ENCODE data around the gene WHRN. TPM values are rescaled to one million over a fixed set of nuclear protein-coding genes. Genes with fewer than 3 reads are reported as not detected.
A peak's percentile ranks its signal among the peaks of the same experiment; 100 is the strongest.

WHRN gene
- total RNA-seq, 1 experiment from 2014 or later = 4.4 TPM

GRCh38 chr9:114384836-114385396, 120.4 kb downstream of the WHRN start:
- no peaks in the 10 kb centered on the region for H3K27me3 ChIP-seq (ENCODE audit: control insufficient read depth, insufficient read depth, low read length)
- no peaks in the 10 kb centered on the region for H3K36me3 ChIP-seq (replicated peaks; ENCODE audit: control insufficient read depth, insufficient read depth, low read length)
- no peak for DNase-seq
- no peak overlapping the region for H3K4me3 ChIP-seq (ENCODE audit: insufficient read depth, low read depth, low read length)

- Histone ChIP-seq H3K27me3 (ENCODE audit: control insufficient read depth, insufficient read depth, low read length) (no peaks in the 10 kb centered on the region), H3K4me3 (ENCODE audit: insufficient read depth, low read depth, low read length) (no peak overlapping the region), H3K36me3 (replicated peaks; ENCODE audit: control insufficient read depth, insufficient read depth, low read length) (no peaks in the 10 kb centered on the region)
- DNase-seq = no peak
Measured at GRCh38 chr9:114384341-114384740, 120.9 kb downstream of the WHRN start.

GRCh38 chr9:114383521-114384231, 121.6 kb downstream of the WHRN start:
- H3K27me3 ChIP-seq (ENCODE audit: control insufficient read depth, insufficient read depth, low read length) = no peaks in the 10 kb centered on the region
- no peak for DNase-seq
- no peaks in the 10 kb centered on the region for H3K36me3 ChIP-seq (replicated peaks; ENCODE audit: control insufficient read depth, insufficient read depth, low read length)
- no peak overlapping the region for H3K4me3 ChIP-seq (ENCODE audit: insufficient read depth, low read depth, low read length)

- Histone ChIP-seq H3K36me3 (replicated peaks; ENCODE audit: control insufficient read depth, insufficient read depth, low read length) (no peaks in the 10 kb centered on the region), H3K27me3 (ENCODE audit: control insufficient read depth, insufficient read depth, low read length) (no peaks in the 10 kb centered on the region), H3K4me3 (ENCODE audit: insufficient read depth, low read depth, low read length) (no peak overlapping the region)
- peak; percentile 82 for DNase-seq
Measured at GRCh38 chr9:114382699-114383520, 122.4 kb downstream of the WHRN start.

- Histone ChIP-seq H3K4me3 (ENCODE audit: insufficient read depth, low read depth, low read length) (no peak overlapping the region), H3K27me3 (ENCODE audit: control insufficient read depth, insufficient read depth, low read length) (no peaks in the 10 kb centered on the region), H3K36me3 (replicated peaks; ENCODE audit: control insufficient read depth, insufficient read depth, low read length) (no peaks in the 10 kb centered on the region; the same call in none of the 2 replicates)
- DNase-seq = no peak
Measured at GRCh38 chr9:114378883-114379282, 126.4 kb downstream of the WHRN start.

GRCh38 chr9:114378016-114378415, 127.3 kb downstream of the WHRN start:
- Histone ChIP-seq H3K36me3 (replicated peaks; ENCODE audit: control insufficient read depth, insufficient read depth, low read length) (no peaks in the 10 kb centered on the region; the same call in none of the 2 replicates), H3K4me3 (ENCODE audit: insufficient read depth, low read depth, low read length) (no peak overlapping the region), H3K27me3 (ENCODE audit: control insufficient read depth, insufficient read depth, low read length) (no peaks in the 10 kb centered on the region)
- DNase-seq = no peak

- H3K36me3 ChIP-seq (replicated peaks; ENCODE audit: control insufficient read depth, insufficient read depth, low read length) = no peaks in the 10 kb centered on the region; the same call in none of the 2 replicates
- no peak for DNase-seq
- no peak overlapping the region for H3K4me3 ChIP-seq (ENCODE audit: insufficient read depth, low read depth, low read length)
- H3K27me3 ChIP-seq (ENCODE audit: control insufficient read depth, insufficient read depth, low read length) = no peaks in the 10 kb centered on the region
Measured at GRCh38 chr9:114376586-114377445, 128.5 kb downstream of the WHRN start.

GRCh38 chr9:114375386-114376175, 129.7 kb downstream of the WHRN start:
- H3K36me3 ChIP-seq (replicated peaks; ENCODE audit: control insufficient read depth, insufficient read depth, low read length) = no peaks in the 10 kb centered on the region; the same call in none of the 2 replicates
- no peaks in the 10 kb centered on the region for H3K27me3 ChIP-seq (ENCODE audit: control insufficient read depth, insufficient read depth, low read length)
- DNase-seq = no peak
- no peak overlapping the region for H3K4me3 ChIP-seq (ENCODE audit: insufficient read depth, low read depth, low read length)

- H3K27me3 ChIP-seq (ENCODE audit: control insufficient read depth, insufficient read depth, low read length) = no peaks in the 10 kb centered on the region
- no peak for DNase-seq
- H3K4me3 ChIP-seq (ENCODE audit: insufficient read depth, low read depth, low read length) = no peak overlapping the region
- no peaks in the 10 kb centered on the region; the same call in none of the 2 replicates for H3K36me3 ChIP-seq (replicated peaks; ENCODE audit: control insufficient read depth, insufficient read depth, low read length)
Measured at GRCh38 chr9:114374936-114375335, 130.3 kb downstream of the WHRN start.

GRCh38 chr9:114373960-114374730, 131.1 kb downstream of the WHRN start:
- no peak for DNase-seq
- no peaks in the 10 kb centered on the region for H3K27me3 ChIP-seq (ENCODE audit: control insufficient read depth, insufficient read depth, low read length)
- H3K36me3 ChIP-seq (replicated peaks; ENCODE audit: control insufficient read depth, insufficient read depth, low read length) = no peaks in the 10 kb centered on the region; the same call in none of the 2 replicates
- no peak overlapping the region for H3K4me3 ChIP-seq (ENCODE audit: insufficient read depth, low read depth, low read length)

GRCh38 chr9:114372921-114373448, 132.3 kb downstream of the WHRN start:
- no peak overlapping the region for H3K4me3 ChIP-seq (ENCODE audit: insufficient read depth, low read depth, low read length)
- peaks cover under 1% of the 10 kb centered on the region for H3K36me3 ChIP-seq (replicated peaks; ENCODE audit: control insufficient read depth, insufficient read depth, low read length)
- no peaks in the 10 kb centered on the region for H3K27me3 ChIP-seq (ENCODE audit: control insufficient read depth, insufficient read depth, low read length)
- no peak for DNase-seq

GRCh38 chr9:114371973-114372917, 133.0 kb downstream of the WHRN start:
- Histone ChIP-seq H3K27me3 (ENCODE audit: control insufficient read depth, insufficient read depth, low read length) (no peaks in the 10 kb centered on the region), H3K4me3 (ENCODE audit: insufficient read depth, low read depth, low read length) (no peak overlapping the region), H3K36me3 (replicated peaks; ENCODE audit: control insufficient read depth, insufficient read depth, low read length) (peaks cover 4% of the 10 kb centered on the region)
- DNase-seq = peak; percentile 65
